GM23248 (cell line): ENCODE results near the gene SPEF2. TPM values are rescaled to one million over a fixed set of nuclear protein-coding genes. Genes with fewer than 3 reads are reported as not detected.

Experiments used
- DNase-seq: peaks from one replicate; pipeline ENCODE4 v3.0.0-alpha.2; 2015
- H2AFZ ChIP-seq: fragments of 200-600 bp; sonication (generic); 2 replicates; pipeline ENCODE4 v1.6.1; 2016; ENCODE audit warnings: antibody characterized with exemption
- H3F3A ChIP-seq: fragments of 200-600 bp; sonication (generic); 2 replicates; pipeline ENCODE4 v1.6.1; 2016; ENCODE audit warnings: mild to moderate bottlenecking, antibody characterized with exemption, mixed run types; ENCODE audit not compliant: insufficient read depth
- H3K27ac ChIP-seq: fragments of 200-600 bp; sonication (generic); 2 replicates; pipeline ENCODE4 v1.5.1; 2016; ENCODE audit warnings: mild to moderate bottlenecking
- H3K27me3 ChIP-seq: fragments of 200-600 bp; sonication (generic); replicated peaks from 2 replicates; pipeline ENCODE4 v1.6.1; 2016; ENCODE audit warnings: mild to moderate bottlenecking; ENCODE audit not compliant: insufficient read depth
- H3K36me3 ChIP-seq: fragments of 200-600 bp; sonication (generic); 2 replicates; pipeline ENCODE4 v1.6.1; 2016; ENCODE audit warnings: low read depth, mild to moderate bottlenecking
- H3K4me1 ChIP-seq: fragments of 200-600 bp; sonication (generic); 2 replicates; pipeline ENCODE4 v1.6.1; 2016; ENCODE audit warnings: mild to moderate bottlenecking; ENCODE audit not compliant: insufficient read depth
- H3K4me2 ChIP-seq: fragments of 200-600 bp; sonication (generic); one replicate; pipeline ENCODE4 v1.6.1; 2016; ENCODE audit warnings: mild to moderate bottlenecking; ENCODE audit not compliant: unreplicated experiment
- H3K4me3 ChIP-seq: fragments of 200-600 bp; sonication (generic); 2 replicates; pipeline ENCODE4 v1.5.1; 2016; ENCODE audit warnings: mild to moderate bottlenecking
- H3K79me2 ChIP-seq: fragments of 200-600 bp; sonication (generic); 2 replicates; pipeline ENCODE4 v1.6.1; 2016; ENCODE audit warnings: mild to moderate bottlenecking; ENCODE audit not compliant: insufficient read depth
- H3K9ac ChIP-seq: fragments of 200-600 bp; sonication (generic); 2 replicates; pipeline ENCODE4 v1.6.1; 2016; ENCODE audit warnings: mild to moderate bottlenecking
- H3K9me2 ChIP-seq: fragments of 200-600 bp; sonication (generic); 2 replicates; pipeline ENCODE4 v1.6.1; 2016; ENCODE audit warnings: mixed run types, mild to moderate bottlenecking, moderate library complexity; ENCODE audit not compliant: insufficient read depth
- H3K9me3 ChIP-seq: fragments of 200-600 bp; sonication (generic); one replicate; pipeline ENCODE4 v1.6.1; 2017; ENCODE audit warnings: low read depth
- H4K20me1 ChIP-seq: fragments of 200-600 bp; sonication (generic); 2 replicates; pipeline ENCODE4 v1.6.0; 2016; ENCODE audit not compliant: insufficient read depth
- EZH2 ChIP-seq: fragments of 200-600 bp; sonication (generic); IDR thresholded peaks from 2 replicates; pipeline ENCODE4 v1.6.1; 2018; ENCODE audit warnings: antibody characterized with exemption, mild to moderate bottlenecking; ENCODE audit not compliant: insufficient read depth, poor library complexity, severe bottlenecking
- EZH2phosphoT487 ChIP-seq: fragments of 200-600 bp; sonication (generic); IDR thresholded peaks from 2 replicates; pipeline ENCODE4 v1.6.1; 2018; ENCODE audit warnings: antibody characterized with exemption, moderate library complexity, mild to moderate bottlenecking, low read depth; ENCODE audit not compliant: insufficient read depth
- WGBS, 2 experiments: methylation state at CpG; one replicate each; pipeline ENCODE4 v1.1.6; 2015 to 2017; ENCODE audit warnings: low lambda C conversion rate in 2 of 2, low coverage in 1 of 2; ENCODE audit errors: missing lambda C conversion rate in 2 of 2; 5-methylcytosine and 5-hydroxymethylcytosine counted together
- in situ Hi-C: fragments of 300-500 bp; cut with MboI; formaldehyde crosslinking; loops from 2 replicates; pipeline ENCODE4 v1.15.0; 2020
- polyA plus RNA-seq: library from polyadenylated mRNA; unstranded; fragments of >200 nt; fragmentation: Nextera tagmentation; extraction: Ambion mirVana; gene quantifications from 2 replicates; pipeline ENCODE4 v1.2.1, GENCODE V29; 2016
- total RNA-seq: library from RNA; depleted of rRNA; stranded (reverse); fragments of >200 nt; shearing (Covaris generic); gene quantifications from 2 replicates; pipeline ENCODE4 v1.2.3, GENCODE V29; 2014

Gene SPEF2
- total and polyA plus RNA-seq, 2 experiments from 2014 or later: 5.3 to 6.7 TPM

GRCh38 chr5:35830587-35830986 lies 212.9 kb downstream of the SPEF2 start:
- H3K27me3 ChIP-seq: no peaks in the 10 kb centered on the region
- no peak overlapping the region for H3K9ac ChIP-seq
- in situ Hi-C loops: no loop called here
- 0 out of 2 replicates have a peak overlapping the region, but pooled peaks have one; percentile 29 for H2AFZ ChIP-seq
- H3K9me2 ChIP-seq: no peaks in the 10 kb centered on the region
- WGBS, 2 experiments: 38 to 42% methylated on average over 4 of the region's 4 CpGs
- TF ChIP-seq EZH2phosphoT487 (no peak), EZH2 (no peak)
- no peaks in the 10 kb centered on the region for H4K20me1 ChIP-seq
- H3F3A ChIP-seq: no peaks in the 10 kb centered on the region
- H3K79me2 ChIP-seq: no peaks in the 10 kb centered on the region
- no peaks in the 10 kb centered on the region for H3K4me1 ChIP-seq
- no peak overlapping the region for H3K4me3 ChIP-seq
- H3K27ac ChIP-seq: no peak overlapping the region
- DNase-seq: no peak
- no peaks in the 10 kb centered on the region for H3K9me3 ChIP-seq
- no peak overlapping the region for H3K4me2 ChIP-seq
- no peaks in the 10 kb centered on the region for H3K36me3 ChIP-seq

- no peaks in the 10 kb centered on the region for H3K79me2 ChIP-seq
- H3K4me2 ChIP-seq: no peak overlapping the region
- no peak overlapping the region for H3K27ac ChIP-seq
- no peaks in the 10 kb centered on the region for H3K9me2 ChIP-seq
- no peaks in the 10 kb centered on the region for H3F3A ChIP-seq
- H3K36me3 ChIP-seq: no peaks in the 10 kb centered on the region
- WGBS, 2 experiments: 67 to 73% methylated on average over 2 of the region's 2 CpGs
- H3K9ac ChIP-seq: no peak overlapping the region
- H3K4me3 ChIP-seq: no peak overlapping the region
- TF ChIP-seq EZH2 (no peak), EZH2phosphoT487 (no peak)
- DNase-seq: peak; percentile 28
- in situ Hi-C loops: no loop called here
- H3K9me3 ChIP-seq: no peaks in the 10 kb centered on the region
- no peak overlapping the region for H2AFZ ChIP-seq
- no peaks in the 10 kb centered on the region for H4K20me1 ChIP-seq
- no peaks in the 10 kb centered on the region for H3K27me3 ChIP-seq
- H3K4me1 ChIP-seq: no peaks in the 10 kb centered on the region
Measured at GRCh38 chr5:35832762-35833161, 215.1 kb downstream of the SPEF2 start.

- no peaks in the 10 kb centered on the region for H3K9me2 ChIP-seq
- in situ Hi-C loops: no loop called here
- H4K20me1 ChIP-seq: no peaks in the 10 kb centered on the region
- no peak overlapping the region for H3K4me2 ChIP-seq
- H3K4me1 ChIP-seq: no peaks in the 10 kb centered on the region
- no peak overlapping the region for H3K4me3 ChIP-seq
- H3K36me3 ChIP-seq: no peaks in the 10 kb centered on the region
- 79 to 81% methylated on average over 2 of the region's 2 CpGs for WGBS, 2 experiments
- H3K9ac ChIP-seq: no peak overlapping the region
- no peak overlapping the region for H2AFZ ChIP-seq
- no peaks in the 10 kb centered on the region for H3F3A ChIP-seq
- TF ChIP-seq EZH2phosphoT487: no peak
- TF ChIP-seq EZH2: no peak
- no peak for DNase-seq
- no peaks in the 10 kb centered on the region for H3K9me3 ChIP-seq
- H3K27ac ChIP-seq: no peak overlapping the region
- H3K79me2 ChIP-seq: no peaks in the 10 kb centered on the region
- no peaks in the 10 kb centered on the region for H3K27me3 ChIP-seq
Measured at GRCh38 chr5:35833224-35833623, 215.6 kb downstream of the SPEF2 start.

GRCh38 chr5:35835796-35836742 lies 218.4 kb downstream of the SPEF2 start:
- Histone ChIP-seq H3K36me3 (no peaks in the 10 kb centered on the region), H3K9me3 (no peaks in the 10 kb centered on the region), H3K79me2 (no peaks in the 10 kb centered on the region), H4K20me1 (no peaks in the 10 kb centered on the region), H3F3A (no peaks in the 10 kb centered on the region), H3K4me2 (no peak overlapping the region), H3K27ac (no peak overlapping the region), H3K4me3 (no peak overlapping the region), H3K9me2 (no peaks in the 10 kb centered on the region), H3K9ac (no peak overlapping the region), H2AFZ (no peak overlapping the region), H3K4me1 (no peaks in the 10 kb centered on the region), H3K27me3 (no peaks in the 10 kb centered on the region)
- no peak for TF ChIP-seq EZH2phosphoT487
- no peak for TF ChIP-seq EZH2
- in situ Hi-C loops: no loop called here
- 83 to 85% methylated on average over 7 of the region's 7 CpGs for WGBS, 2 experiments
- no peak for DNase-seq
